NCI-H774 (cell line): ENCODE measurements around the gene RSBN1.
"Not testable (repeated sequence)": the region's sequence is repeated elsewhere in the genome, so short reads cannot be mapped to it uniquely, and the experiment has no call there.

ENCODE experiments used
- DNase-seq: peaks from one replicate; lab custom pipeline; 2025; lab: John Stamatoyannopoulos, UW

The RSBN1 gene

GRCh38 chr1:113744114-113744513, 68.2 kb downstream of the RSBN1 start:
- DNase-seq = no peak

GRCh38 chr1:113742515-113742914, 69.8 kb downstream of the RSBN1 start:
- DNase-seq = no peak

DNA sequence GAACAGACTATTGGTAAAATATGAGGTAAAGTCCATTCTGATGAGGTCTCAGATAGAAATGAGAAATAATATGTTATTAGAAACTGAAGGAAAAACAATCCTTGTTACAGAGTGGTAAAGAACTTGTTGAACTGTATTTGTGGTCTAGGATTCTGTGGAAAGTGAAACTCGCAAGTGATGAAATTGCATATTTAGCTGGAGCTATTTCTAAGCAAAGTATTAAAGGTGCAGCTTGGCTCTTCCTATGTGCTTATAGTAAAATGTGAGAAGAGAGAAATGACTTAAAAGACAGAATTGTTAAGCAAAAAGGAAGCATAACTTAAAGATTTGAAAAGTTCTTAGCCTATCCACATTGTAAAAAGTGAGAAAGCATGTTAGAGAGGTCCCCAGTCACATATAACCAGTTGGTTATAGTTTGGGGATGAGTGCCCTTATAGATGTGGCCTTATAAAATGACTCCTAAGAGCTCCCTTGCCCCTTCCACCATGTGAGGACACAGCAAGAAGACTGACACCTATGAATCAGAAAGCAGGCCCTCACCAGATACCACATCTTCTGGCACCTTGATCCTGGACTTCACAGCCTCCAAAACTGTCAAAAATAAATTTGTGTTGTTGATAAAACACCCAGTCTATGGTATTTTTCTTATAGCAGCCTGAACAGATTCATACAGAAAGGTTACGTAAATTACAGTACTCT, 77.8 kb downstream of the RSBN1 start:
- no peak for DNase-seq

- DNase-seq = no peak
Observed at GRCh38 chr1:113732802-113733201, 79.5 kb downstream of the RSBN1 start.

DNA sequence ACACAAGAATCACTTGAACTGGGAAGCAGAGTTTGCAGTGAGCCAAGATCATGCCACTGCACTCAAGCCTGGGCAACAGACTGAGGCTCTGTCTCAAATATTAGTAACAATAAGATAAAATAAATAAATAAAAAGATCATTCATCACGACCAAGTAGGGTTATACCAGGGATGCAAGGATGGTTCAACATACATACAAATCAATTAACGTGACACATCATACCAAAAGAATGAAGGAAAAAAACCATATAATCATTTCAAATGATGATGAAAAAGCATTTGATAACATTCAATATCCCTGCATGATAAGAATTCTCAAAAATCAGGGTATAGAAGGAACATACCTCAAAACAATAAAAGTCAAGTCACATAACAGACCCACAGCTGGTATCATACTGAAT, 91.3 kb downstream of the RSBN1 start:
- no peak for DNase-seq

DNA sequence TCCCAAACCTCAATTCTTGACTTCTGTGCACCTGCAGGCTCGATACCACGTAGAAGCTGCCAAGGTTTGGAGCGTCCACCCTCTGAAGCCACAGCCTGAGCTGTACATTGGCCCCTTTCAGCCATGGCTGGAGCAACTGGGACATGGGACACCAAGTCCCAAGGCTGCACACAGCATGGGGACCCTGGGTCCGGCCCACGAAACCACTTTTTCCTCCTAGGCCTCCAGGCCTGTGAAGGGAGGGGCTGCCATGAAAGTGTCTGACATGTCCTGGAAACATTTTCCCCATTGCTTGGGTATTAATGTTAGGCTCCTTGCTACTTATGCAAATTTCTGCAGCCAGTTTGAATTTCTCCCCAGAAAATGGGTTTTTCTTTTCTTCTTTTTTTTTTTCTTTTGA, 93.7 kb downstream of the RSBN1 start:
- not testable (repeated sequence) for DNase-seq

- DNase-seq = not testable (repeated sequence)
Observed at GRCh38 chr1:113717506-113717905, 94.8 kb downstream of the RSBN1 start.

DNA sequence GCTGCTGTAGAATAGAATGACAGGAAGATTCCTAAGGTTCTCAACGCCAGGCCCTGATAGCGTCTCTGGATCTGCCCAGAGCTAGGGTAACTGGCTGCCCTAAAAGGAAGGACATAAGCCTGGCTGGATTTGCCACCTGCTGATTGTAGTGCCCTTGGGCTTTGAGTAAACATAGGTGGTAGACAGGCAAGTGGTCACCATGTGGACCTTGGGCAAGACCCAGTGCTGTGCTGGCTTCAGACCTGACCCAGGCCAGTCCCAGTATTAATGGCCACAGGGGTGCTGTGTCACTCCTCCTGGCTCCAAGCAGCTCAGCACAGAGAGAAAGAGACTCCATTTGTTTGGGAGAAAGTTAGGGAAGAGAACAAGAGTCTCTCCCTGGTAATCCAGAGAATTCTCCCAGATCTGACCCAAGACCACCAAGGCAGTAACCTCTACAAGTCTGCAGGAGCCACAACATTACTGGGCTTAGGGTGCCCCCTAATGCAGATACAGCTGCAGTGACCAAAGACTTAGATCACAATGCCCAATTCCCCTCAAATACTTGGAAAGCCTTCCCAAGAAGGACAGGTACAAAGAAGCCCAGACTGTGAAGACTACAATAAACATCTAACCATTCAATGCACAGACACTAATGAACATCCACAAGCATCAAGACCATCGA, 97.5 kb downstream of the RSBN1 start:
- DNase-seq = no peak
